CD4-positive, alpha-beta T cell (primary cell): ENCODE data around the gene COQ2. TPM values are rescaled to one million over a fixed set of nuclear protein-coding genes. Genes with fewer than 3 reads are reported as not detected.

Experiments used
- ATAC-seq: fragments of 200-7000 bp; cut with Tn5 transposase; one replicate; pipeline ENCODE4 v1.10.0; 2022; ENCODE audit warnings: mild to moderate bottlenecking; ENCODE audit not compliant: poor library complexity
- CTCF ChIA-PET: fragments of 350-600 bp; sonication (Branson Sonifier 250); formaldehyde crosslinking; loops from one replicate; lab custom pipeline; 2021; ENCODE audit warnings: antibody characterized with exemption, inconsistent platforms; lab: Charles Lee
- POLR2A ChIA-PET: fragments of 350-600 bp; sonication (Branson Sonifier 250); formaldehyde crosslinking; loops from one replicate; lab custom pipeline; 2021; ENCODE audit warnings: antibody characterized with exemption, inconsistent platforms; lab: Charles Lee
- DNase-seq, 14 experiments: peaks; one replicate each; pipeline ENCODE4 v3.0.0-alpha.2; 2013 to 2020; ENCODE audit warnings: mixed read lengths in 2 of 14
- H3K27ac ChIP-seq, 2 donors: one replicate each; pipeline versions ENCODE4 v1.5.1 to v1.7.0; 2013; ENCODE audit warnings: low read length in 2 of 2, low read depth in 1 of 2, mild to moderate bottlenecking in 1 of 2
- H3K27me3 ChIP-seq, 2 experiments: 1 replicate in 1 of 2; 2 replicates in 1 of 2; pipeline versions ENCODE4 v1.6.1 to v1.7.0; 2013; ENCODE audit warnings: low read length in 2 of 2, control low read depth in 1 of 2, mild to moderate bottlenecking in 1 of 2, moderate library complexity in 1 of 2; ENCODE audit not compliant: insufficient read depth in 2 of 2, control insufficient read depth in 1 of 2
- H3K36me3 ChIP-seq: one replicate; pipeline ENCODE4 v1.6.1; 2013; ENCODE audit warnings: low read length, control low read depth; ENCODE audit not compliant: insufficient read depth
- H3K4me1 ChIP-seq: one replicate; pipeline ENCODE4 v1.6.1; 2013; ENCODE audit warnings: low read length, control low read depth; ENCODE audit not compliant: insufficient read depth
- H3K4me3 ChIP-seq: one replicate; pipeline ENCODE4 v1.5.1; 2013; ENCODE audit warnings: mild to moderate bottlenecking, low read length, moderate library complexity
- H3K9me3 ChIP-seq, 2 experiments: 1 replicate in 1 of 2; 2 replicates in 1 of 2; pipeline versions ENCODE4 v1.6.1 to v1.7.0; 2013; ENCODE audit warnings: low read length in 2 of 2, mild to moderate bottlenecking in 2 of 2, control low read depth in 1 of 2, moderate library complexity in 1 of 2; ENCODE audit not compliant: control insufficient read depth in 1 of 2, insufficient read depth in 1 of 2
- H3K27ac Mint-ChIP-seq: one replicate; pipeline ENCODE4 v1.8.0; 2020; ENCODE audit warnings: mixed read lengths
- H3K27me3 Mint-ChIP-seq: one replicate; pipeline ENCODE4 v1.8.0; 2021; ENCODE audit warnings: mixed read lengths
- H3K36me3 Mint-ChIP-seq: one replicate; pipeline ENCODE4 v1.8.0; 2021; ENCODE audit warnings: low read depth, mixed read lengths
- H3K4me1 Mint-ChIP-seq: one replicate; pipeline ENCODE4 v1.8.0; 2021; ENCODE audit warnings: low read depth, mixed read lengths
- H3K4me3 Mint-ChIP-seq: one replicate; pipeline ENCODE4 v1.8.0; 2020; ENCODE audit warnings: mild to moderate bottlenecking, mixed read lengths
- H3K9me3 Mint-ChIP-seq: one replicate; pipeline ENCODE4 v1.8.0; 2020; ENCODE audit warnings: mixed read lengths
- CTCF ChIP-seq: fragments of 200-600 bp; IDR thresholded peaks from one replicate; pipeline ENCODE4 v1.8.0; 2022; ENCODE audit warnings: antibody characterized with exemption, mild to moderate bottlenecking
- intact Hi-C, 2 experiments: fragments of 100-400 bp; cut with DNase I in 1 of 2; cut with micrococcal nuclease in 1 of 2; formaldehyde crosslinking; loops; one replicate each; pipeline versions ENCODE4 v1.15.1 to v1.9.0; 2023 to 2025; cut with DNase I, micrococcal nuclease
- total RNA-seq, 174 experiments: library from RNA in 2 of 174; stranded (reverse) in 2 of 174; gene quantifications; one replicate each; pipeline ENCODE4 v1.2.3 and lab custom pipeline; 2021 to 2026

The COQ2 gene
- total RNA-seq, 2 experiments from 2014 or later, result 9.2 to 10.1 TPM

- no peak for TF ChIP-seq CTCF
- no peak for DNase-seq
- intact Hi-C loops, result loop anchor here in 1 of 2 experiments (1.0 kb wide), 1 partner anchor 20 kb away; no protein-coding TSS in a partner anchor
- Mint-ChIP-seq H3K4me1 (peaks cover 8% of the 10 kb centered on the region), H3K9me3 (no peaks in the 10 kb centered on the region), H3K27ac (no peak overlapping the region), H3K36me3 (peaks cover 57% of the 10 kb centered on the region), H3K4me3 (no peak overlapping the region), H3K27me3 (no peaks in the 10 kb centered on the region)
- Histone ChIP-seq H3K27ac (no peak overlapping the region), H3K27me3 (no peaks in the 10 kb centered on the region), H3K4me3 (no peak overlapping the region), H3K4me1 (no peaks in the 10 kb centered on the region), H3K9me3 (no peaks in the 10 kb centered on the region), H3K36me3 (peaks cover 6% of the 10 kb centered on the region)
- POLR2A ChIA-PET, result interaction anchor here (1.8 kb wide), 1 partner anchor 12 kb away, joined by 6 read pairs; the partner anchor contains the start of gene COQ2
- no peak for ATAC-seq
- CTCF ChIA-PET, result no interaction called here
Measured at GRCh38 chr4:83272900-83273299, 11.7 kb downstream of the COQ2 start.

GRCh38 chr4:83269256-83269655, 15.3 kb downstream of the COQ2 start:
- H3K36me3 ChIP-seq, result peaks cover 3% of the 10 kb centered on the region
- intact Hi-C loops, result no loop called here
- H3K4me1 ChIP-seq, result no peaks in the 10 kb centered on the region
- no peak for DNase-seq
- Mint-ChIP-seq H3K36me3 (peaks cover 54% of the 10 kb centered on the region), H3K9me3 (no peaks in the 10 kb centered on the region), H3K4me3 (no peak overlapping the region), H3K27ac (no peak overlapping the region), H3K4me1 (no peaks in the 10 kb centered on the region), H3K27me3 (no peaks in the 10 kb centered on the region)
- no peak overlapping the region for H3K27ac ChIP-seq
- no peak overlapping the region for H3K4me3 ChIP-seq
- ChIA-PET CTCF (no interaction called here), POLR2A (no interaction called here)
- no peaks in the 10 kb centered on the region for H3K27me3 ChIP-seq
- ATAC-seq, result no peak
- no peaks in the 10 kb centered on the region for H3K9me3 ChIP-seq
- TF ChIP-seq CTCF, result no peak

- H3K4me3 Mint-ChIP-seq, result no peak overlapping the region
- POLR2A ChIA-PET, result no interaction called here
- Histone ChIP-seq H3K36me3 (peaks cover 3% of the 10 kb centered on the region), H3K9me3 (no peaks in the 10 kb centered on the region), H3K27me3 (no peaks in the 10 kb centered on the region), H3K27ac (no peak overlapping the region), H3K4me3 (no peak overlapping the region), H3K4me1 (no peaks in the 10 kb centered on the region)
- H3K4me1 Mint-ChIP-seq, result no peaks in the 10 kb centered on the region
- no peak overlapping the region for H3K27ac Mint-ChIP-seq
- no peaks in the 10 kb centered on the region for H3K27me3 Mint-ChIP-seq
- peaks cover 59% of the 10 kb centered on the region for H3K36me3 Mint-ChIP-seq
- no peak for TF ChIP-seq CTCF
- no peak for DNase-seq
- no peak for ATAC-seq
- H3K9me3 Mint-ChIP-seq, result no peaks in the 10 kb centered on the region
- intact Hi-C loops, result no loop called here
- CTCF ChIA-PET, result interaction anchor here (0.6 to 2.2 kb wide), 2 partner anchors 13 to 154 kb away, joined by 3 to 9 read pairs; partner anchors contain the start of gene PLAC8
Measured at GRCh38 chr4:83268491-83268890, 16.1 kb downstream of the COQ2 start.
